Mammary epithelial cell (primary cell): ENCODE results near the gene ZBED1.

Source experiments
- EZH2 ChIP-seq: IDR thresholded peaks from 2 replicates; pipeline ENCODE4 v1.6.1; 2012; ENCODE audit warnings: low read length, inconsistent platforms, borderline replicate concordance
- TF ChIP-seq, protein P1 (sequence below), 2 donors: IDR thresholded peaks in 1 of 2; conservative IDR thresholded peaks in 1 of 2; 2 replicates each; pipeline ENCODE4 v1.5.1; 2011 to 2012; ENCODE audit warnings: inconsistent platforms in 2 of 2, low read length in 2 of 2, mild to moderate bottlenecking in 2 of 2, control low read depth in 1 of 2, low read depth in 1 of 2; ENCODE audit not compliant: insufficient read depth in 1 of 2; ENCODE audit errors: extremely low read depth in 1 of 2

DNA sequence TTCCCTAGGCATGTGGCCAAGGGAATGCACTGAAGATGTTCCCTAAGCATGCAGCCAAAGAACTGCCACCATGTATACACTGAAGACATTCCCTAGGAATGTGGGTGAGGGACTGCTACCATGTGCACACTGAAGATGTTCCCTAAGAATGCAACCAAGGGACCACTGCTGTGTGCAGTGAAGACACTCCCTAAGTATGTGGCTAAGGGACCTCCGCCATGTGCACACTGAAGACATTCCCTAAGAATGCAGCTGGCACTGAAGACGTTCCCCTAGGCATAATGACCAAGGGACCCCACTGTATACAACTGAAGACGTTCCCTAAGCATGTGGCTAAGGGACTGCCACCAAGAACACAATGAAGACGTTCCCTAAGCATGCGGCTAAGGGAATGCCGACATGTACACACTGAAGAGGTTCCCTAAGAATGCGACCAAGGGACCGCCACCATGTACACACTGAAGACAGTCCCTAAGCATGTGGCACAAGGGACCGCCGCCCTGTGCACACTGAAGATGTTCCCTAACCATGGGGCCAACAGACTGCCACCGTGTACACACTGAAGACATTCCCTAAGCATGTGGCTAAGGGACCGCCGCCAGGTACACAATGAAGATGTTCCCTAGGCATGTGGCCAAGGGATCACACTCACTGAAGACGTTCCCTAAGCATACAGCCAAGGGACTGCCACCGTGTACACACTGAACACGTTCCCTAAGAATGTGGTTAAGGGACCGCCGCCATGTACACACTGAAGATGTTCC lies 25.6 kb downstream of the ZBED1 start:
- TF ChIP-seq, protein P1, sequence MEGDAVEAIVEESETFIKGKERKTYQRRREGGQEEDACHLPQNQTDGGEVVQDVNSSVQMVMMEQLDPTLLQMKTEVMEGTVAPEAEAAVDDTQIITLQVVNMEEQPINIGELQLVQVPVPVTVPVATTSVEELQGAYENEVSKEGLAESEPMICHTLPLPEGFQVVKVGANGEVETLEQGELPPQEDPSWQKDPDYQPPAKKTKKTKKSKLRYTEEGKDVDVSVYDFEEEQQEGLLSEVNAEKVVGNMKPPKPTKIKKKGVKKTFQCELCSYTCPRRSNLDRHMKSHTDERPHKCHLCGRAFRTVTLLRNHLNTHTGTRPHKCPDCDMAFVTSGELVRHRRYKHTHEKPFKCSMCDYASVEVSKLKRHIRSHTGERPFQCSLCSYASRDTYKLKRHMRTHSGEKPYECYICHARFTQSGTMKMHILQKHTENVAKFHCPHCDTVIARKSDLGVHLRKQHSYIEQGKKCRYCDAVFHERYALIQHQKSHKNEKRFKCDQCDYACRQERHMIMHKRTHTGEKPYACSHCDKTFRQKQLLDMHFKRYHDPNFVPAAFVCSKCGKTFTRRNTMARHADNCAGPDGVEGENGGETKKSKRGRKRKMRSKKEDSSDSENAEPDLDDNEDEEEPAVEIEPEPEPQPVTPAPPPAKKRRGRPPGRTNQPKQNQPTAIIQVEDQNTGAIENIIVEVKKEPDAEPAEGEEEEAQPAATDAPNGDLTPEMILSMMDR (conservative IDR thresholded peaks at IDR 0.05 in 1 of 2, IDR thresholded peaks at IDR 0.05 in 1 of 2; ENCODE audit: extremely low read depth in 1 of 2, insufficient read depth in 1 of 2, low read depth in 1 of 2, low read length in 2 of 2): no peak
- no peak for TF ChIP-seq EZH2
